Esophagus squamous epithelium (tissue), 4 donors: Measurements from ENCODE around the gene FGF18.

Source experiments
- CTCF ChIP-seq, 6 experiments: fragments of 450-650 bp in 4 of 6; fragments of 200-600 bp in 2 of 6; sonication (generic) in 2 of 6; IDR thresholded peaks; one replicate each; pipeline ENCODE4 v1.5.1; 2016 to 2019; ENCODE audit warnings: antibody characterized with exemption in 6 of 6, mild to moderate bottlenecking in 4 of 6, moderate library complexity in 4 of 6
- POLR2A ChIP-seq, 4 donors: fragments of 450-650 bp; IDR thresholded peaks; one replicate each; pipeline ENCODE4 v1.6.1; 2017; ENCODE audit warnings: antibody characterized with exemption in 4 of 4, mild to moderate bottlenecking in 4 of 4, moderate library complexity in 3 of 4

GRCh38 chr5:171415115-171415730, 4.2 kb upstream of the FGF18 start:
- no peak for TF ChIP-seq CTCF (IDR thresholded peaks at IDR 0.05)
- no peak for TF ChIP-seq POLR2A (IDR thresholded peaks at IDR 0.05)
